HepG2 (cell line): ENCODE data around the gene CEP68. TPM values are rescaled to one million over a fixed set of nuclear protein-coding genes. Genes with fewer than 3 reads are reported as not detected.

Source experiments
- NCOR1 ChIP-seq: fragments of 200-600 bp; sonication (generic); IDR thresholded peaks from 2 replicates; pipeline ENCODE4 v1.7.0; 2017; ENCODE audit warnings: antibody characterized with exemption, low read length, borderline replicate concordance
- REL ChIP-seq: sonication (generic); formaldehyde crosslinking; conservative IDR thresholded peaks from 2 replicates; pipeline ENCODE4 v1.8.0; 2022; ENCODE audit warnings: mild to moderate bottlenecking, missing genetic modification reagents, moderate library complexity
- SNAI1 ChIP-seq: sonication (generic); formaldehyde crosslinking; IDR thresholded peaks from 2 replicates; pipeline ENCODE4 v1.5.0; 2020; ENCODE audit warnings: mild to moderate bottlenecking, missing genetic modification reagents, borderline replicate concordance
- YY1 ChIP-seq: IDR thresholded peaks from 2 replicates; pipeline ENCODE4 v1.6.1; 2011; ENCODE audit warnings: low read length, low read depth, moderate library complexity, mild to moderate bottlenecking; ENCODE audit not compliant: insufficient read depth, insufficient replicate concordance
- ZBTB42 ChIP-seq: sonication (generic); formaldehyde crosslinking; IDR thresholded peaks from 2 replicates; pipeline ENCODE4 v1.5.0; 2020; ENCODE audit warnings: mild to moderate bottlenecking, missing genetic modification reagents
- ZBTB7A ChIP-seq: sonication (generic); formaldehyde crosslinking; IDR thresholded peaks from 2 replicates; pipeline ENCODE4 v1.8.0; 2022; ENCODE audit warnings: mild to moderate bottlenecking, missing genetic modification reagents
- ZNF607 ChIP-seq: sonication (generic); formaldehyde crosslinking; IDR thresholded peaks from 2 replicates; pipeline ENCODE4 v1.5.1; 2020; ENCODE audit warnings: missing genetic modification reagents, mild to moderate bottlenecking, borderline replicate concordance
- polyA plus RNA-seq, 8 experiments: library from polyadenylated mRNA; depleted of rRNA in 3 of 8; stranded (reverse) in 7 of 8; unstranded in 1 of 8; fragments of >200 nt; fragmentation: Illumina TruSeq in 4 of 8; extraction: Trizol in 4 of 8; gene quantifications; 2 replicates each; pipeline versions ENCODE4 v1.2.1 to v1.2.3, GENCODE V29; 2011 to 2016; ENCODE audit warnings: low read depth in 4 of 8, missing spikeins in 1 of 8, mixed read lengths in 1 of 8; ENCODE audit not compliant: insufficient read depth in 1 of 8
- total RNA-seq, 5 experiments: library from RNA; depleted of rRNA; stranded (reverse); fragments of >200 nt; fragmentation: Illumina TruSeq; extraction: Trizol; gene quantifications; 2 replicates each; pipeline ENCODE4 v1.2.3, GENCODE V29; 2016; ENCODE audit warnings: low read depth in 1 of 5
- TF ChIP-seq, protein P1 (sequence below): sonication (generic); formaldehyde crosslinking; IDR thresholded peaks from 2 replicates; pipeline ENCODE4 v1.4.0; 2020; ENCODE audit warnings: missing genetic modification reagents
- TF ChIP-seq, protein P2 (sequence below): IDR thresholded peaks from 2 replicates; pipeline ENCODE4 v1.6.1; 2016; ENCODE audit warnings: missing biosample characterization, missing genetic modification reagents, low read depth
- TF ChIP-seq, protein P3 (sequence below): sonication (generic); formaldehyde crosslinking; IDR thresholded peaks from 2 replicates; pipeline ENCODE4; 2020; ENCODE audit warnings: missing genetic modification reagents, mild to moderate bottlenecking, borderline replicate concordance

The CEP68 gene
- total and polyA plus RNA-seq, 2 of the 13 experiments (the other 11 are each of a cell fraction or from before 2014, with no cell fraction given) = 5.7 to 9.3 TPM

DNA sequence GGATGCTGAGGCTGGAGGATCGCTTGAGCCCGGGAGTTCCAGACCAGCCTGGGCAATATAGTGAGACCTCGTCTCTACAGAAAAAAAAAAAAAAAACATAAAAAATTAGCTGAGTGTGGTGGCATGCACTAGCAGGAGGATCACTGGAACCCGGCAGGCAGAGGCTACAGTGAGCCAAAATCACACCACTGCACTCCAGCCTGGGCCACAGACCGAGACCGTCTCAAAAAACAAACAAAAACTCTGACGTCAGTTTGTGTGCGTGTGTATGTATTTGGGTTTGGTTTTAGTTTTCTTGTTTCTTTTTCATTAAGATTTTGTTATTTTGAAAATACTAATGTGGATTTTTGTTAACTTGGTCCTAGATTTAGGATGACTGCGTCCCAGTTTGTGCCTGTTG is 19.0 kb downstream of the CEP68 start (continued):
- TF ChIP-seq YY1 = no peak
- TF ChIP-seq ZNF607 = no peak
- TF ChIP-seq SNAI1 (CRISPR knock-in tag) = no peak
- no peak for TF ChIP-seq REL (CRISPR knock-in tag)
- no peak for TF ChIP-seq NCOR1
- TF ChIP-seq, protein P1, sequence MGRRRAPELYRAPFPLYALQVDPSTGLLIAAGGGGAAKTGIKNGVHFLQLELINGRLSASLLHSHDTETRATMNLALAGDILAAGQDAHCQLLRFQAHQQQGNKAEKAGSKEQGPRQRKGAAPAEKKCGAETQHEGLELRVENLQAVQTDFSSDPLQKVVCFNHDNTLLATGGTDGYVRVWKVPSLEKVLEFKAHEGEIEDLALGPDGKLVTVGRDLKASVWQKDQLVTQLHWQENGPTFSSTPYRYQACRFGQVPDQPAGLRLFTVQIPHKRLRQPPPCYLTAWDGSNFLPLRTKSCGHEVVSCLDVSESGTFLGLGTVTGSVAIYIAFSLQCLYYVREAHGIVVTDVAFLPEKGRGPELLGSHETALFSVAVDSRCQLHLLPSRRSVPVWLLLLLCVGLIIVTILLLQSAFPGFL (CRISPR knock-in tag) = no peak
- TF ChIP-seq ZBTB7A (CRISPR knock-in tag) = no peak
- TF ChIP-seq ZBTB42 = no peak
- TF ChIP-seq, protein P2, sequence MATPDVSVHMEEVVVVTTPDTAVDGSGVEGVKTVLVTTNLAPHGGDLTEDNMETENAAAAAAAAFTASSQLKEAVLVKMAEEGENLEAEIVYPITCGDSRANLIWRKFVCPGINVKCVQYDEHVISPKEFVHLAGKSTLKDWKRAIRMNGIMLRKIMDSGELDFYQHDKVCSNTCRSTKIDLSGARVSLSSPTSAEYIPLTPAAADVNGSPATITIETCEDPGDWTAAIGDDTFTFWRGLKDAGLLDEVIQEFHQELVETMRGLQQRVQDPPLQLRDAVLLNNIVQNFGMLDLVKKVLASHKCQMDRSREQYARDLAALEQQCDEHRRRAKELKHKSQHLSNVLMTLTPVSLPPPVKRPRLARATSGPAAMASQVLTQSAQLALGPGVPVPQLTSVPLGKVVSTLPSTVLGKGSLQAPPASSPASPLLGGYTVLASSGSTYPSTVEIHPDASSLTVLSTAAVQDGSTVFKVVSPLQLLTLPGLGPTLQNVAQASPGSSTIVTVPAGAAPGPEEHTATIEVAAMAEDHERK (CRISPR knock-in tag) = no peak
- TF ChIP-seq, protein P3, sequence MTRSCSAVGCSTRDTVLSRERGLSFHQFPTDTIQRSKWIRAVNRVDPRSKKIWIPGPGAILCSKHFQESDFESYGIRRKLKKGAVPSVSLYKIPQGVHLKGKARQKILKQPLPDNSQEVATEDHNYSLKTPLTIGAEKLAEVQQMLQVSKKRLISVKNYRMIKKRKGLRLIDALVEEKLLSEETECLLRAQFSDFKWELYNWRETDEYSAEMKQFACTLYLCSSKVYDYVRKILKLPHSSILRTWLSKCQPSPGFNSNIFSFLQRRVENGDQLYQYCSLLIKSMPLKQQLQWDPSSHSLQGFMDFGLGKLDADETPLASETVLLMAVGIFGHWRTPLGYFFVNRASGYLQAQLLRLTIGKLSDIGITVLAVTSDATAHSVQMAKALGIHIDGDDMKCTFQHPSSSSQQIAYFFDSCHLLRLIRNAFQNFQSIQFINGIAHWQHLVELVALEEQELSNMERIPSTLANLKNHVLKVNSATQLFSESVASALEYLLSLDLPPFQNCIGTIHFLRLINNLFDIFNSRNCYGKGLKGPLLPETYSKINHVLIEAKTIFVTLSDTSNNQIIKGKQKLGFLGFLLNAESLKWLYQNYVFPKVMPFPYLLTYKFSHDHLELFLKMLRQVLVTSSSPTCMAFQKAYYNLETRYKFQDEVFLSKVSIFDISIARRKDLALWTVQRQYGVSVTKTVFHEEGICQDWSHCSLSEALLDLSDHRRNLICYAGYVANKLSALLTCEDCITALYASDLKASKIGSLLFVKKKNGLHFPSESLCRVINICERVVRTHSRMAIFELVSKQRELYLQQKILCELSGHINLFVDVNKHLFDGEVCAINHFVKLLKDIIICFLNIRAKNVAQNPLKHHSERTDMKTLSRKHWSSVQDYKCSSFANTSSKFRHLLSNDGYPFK (CRISPR knock-in tag) = no peak
